Measurements from ENCODE around the gene COL4A4. TPM values are rescaled to one million over a fixed set of nuclear protein-coding genes. Genes with fewer than 3 reads are reported as not detected.

The COL4A4 gene
- total and polyA plus RNA-seq, 2 donors (not counting 1 experiment from before 2014, with no cell fraction given) = 0.17 to 0.76 TPM

DNA sequence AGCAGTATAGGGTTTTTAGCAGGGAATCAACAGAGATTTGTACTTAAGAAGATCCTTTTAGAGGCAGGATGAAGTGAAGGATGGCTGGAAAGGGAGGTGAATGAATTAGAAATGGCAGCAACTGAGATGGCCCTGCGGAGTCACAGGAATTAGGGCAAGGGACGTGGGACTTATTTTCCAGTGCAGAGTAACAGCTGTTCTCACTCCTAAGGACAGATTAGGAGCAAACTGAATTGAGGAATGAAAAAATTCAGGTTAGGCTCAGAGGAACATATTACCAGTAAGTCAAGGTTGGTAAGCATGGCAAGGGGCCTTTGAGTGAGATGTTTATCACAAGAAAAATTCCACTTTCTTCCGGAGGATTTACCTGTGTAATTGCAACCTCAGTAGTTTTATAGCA, 34.9 kb upstream of the COL4A4 start:
- TF ChIP-seq, protein P1, sequence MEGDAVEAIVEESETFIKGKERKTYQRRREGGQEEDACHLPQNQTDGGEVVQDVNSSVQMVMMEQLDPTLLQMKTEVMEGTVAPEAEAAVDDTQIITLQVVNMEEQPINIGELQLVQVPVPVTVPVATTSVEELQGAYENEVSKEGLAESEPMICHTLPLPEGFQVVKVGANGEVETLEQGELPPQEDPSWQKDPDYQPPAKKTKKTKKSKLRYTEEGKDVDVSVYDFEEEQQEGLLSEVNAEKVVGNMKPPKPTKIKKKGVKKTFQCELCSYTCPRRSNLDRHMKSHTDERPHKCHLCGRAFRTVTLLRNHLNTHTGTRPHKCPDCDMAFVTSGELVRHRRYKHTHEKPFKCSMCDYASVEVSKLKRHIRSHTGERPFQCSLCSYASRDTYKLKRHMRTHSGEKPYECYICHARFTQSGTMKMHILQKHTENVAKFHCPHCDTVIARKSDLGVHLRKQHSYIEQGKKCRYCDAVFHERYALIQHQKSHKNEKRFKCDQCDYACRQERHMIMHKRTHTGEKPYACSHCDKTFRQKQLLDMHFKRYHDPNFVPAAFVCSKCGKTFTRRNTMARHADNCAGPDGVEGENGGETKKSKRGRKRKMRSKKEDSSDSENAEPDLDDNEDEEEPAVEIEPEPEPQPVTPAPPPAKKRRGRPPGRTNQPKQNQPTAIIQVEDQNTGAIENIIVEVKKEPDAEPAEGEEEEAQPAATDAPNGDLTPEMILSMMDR (conservative IDR thresholded peaks at IDR 0.05 in 1 of 2, IDR thresholded peaks at IDR 0.05 in 1 of 2; ENCODE audit: low read depth in 1 of 2, low read length in 2 of 2) = no peak
- no peak for TF ChIP-seq EZH2 (IDR thresholded peaks at IDR 0.05; ENCODE audit: low read length, missing control alignments)
- H3K9ac ChIP-seq (ENCODE audit: insufficient read depth, low read length) = no peak overlapping the region
- no peaks in the 10 kb centered on the region for H3K27me3 ChIP-seq (ENCODE audit: control insufficient read depth, insufficient read depth, low read length)
- H4K20me1 ChIP-seq (ENCODE audit: control insufficient read depth, extremely low read depth, insufficient read depth, low read length) = no peaks in the 10 kb centered on the region
- no peaks in the 10 kb centered on the region for H3K4me1 ChIP-seq (ENCODE audit: control insufficient read depth, extremely low read depth, insufficient read depth, low read length)
- H3K9me3 ChIP-seq (ENCODE audit: control insufficient read depth, insufficient read depth, low read depth, low read length) = no peaks in the 10 kb centered on the region
- no peak for DNase-seq (ENCODE audit: low read depth in 2 of 2)
- H3K36me3 ChIP-seq (ENCODE audit: control insufficient read depth, insufficient read depth, low read length) = no peaks in the 10 kb centered on the region
- H3K79me2 ChIP-seq (ENCODE audit: control insufficient read depth, insufficient read depth, low read length) = no peaks in the 10 kb centered on the region
- no peak overlapping the region for H3K4me3 ChIP-seq (replicated peaks in 1 of 4; ENCODE audit: control extremely low read depth in 1 of 4, insufficient read depth in 1 of 4, low read depth in 3 of 4, low read length in 4 of 4)
- H2AFZ ChIP-seq (ENCODE audit: low read length) = no peak overlapping the region
- no peak overlapping the region for H3K4me2 ChIP-seq (ENCODE audit: extremely low read depth, insufficient read depth, low read length)
- no peak overlapping the region for H3K27ac ChIP-seq (ENCODE audit: insufficient read depth, low read length)

DNA sequence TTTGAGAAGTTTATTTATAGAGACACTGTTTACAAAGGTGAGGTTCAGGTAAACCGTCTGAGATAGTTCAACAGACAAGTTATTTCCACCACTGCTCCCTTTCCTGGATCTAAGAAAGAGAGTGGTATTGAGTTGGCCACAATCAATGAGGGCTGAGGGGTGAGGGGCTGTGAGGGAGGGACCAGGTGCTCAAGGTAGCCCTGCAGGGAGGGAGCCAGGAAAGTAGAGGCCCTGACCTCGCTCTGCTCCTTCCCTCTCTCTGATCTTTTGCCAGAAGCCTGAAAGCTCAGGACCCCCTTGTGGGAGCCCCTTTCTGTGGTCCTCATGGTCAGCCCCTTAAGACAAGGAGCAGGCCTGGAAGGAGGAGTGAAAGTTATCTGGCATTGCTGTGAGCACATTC, 30.2 kb upstream of the COL4A4 start:
- Histone ChIP-seq H3K27ac (ENCODE audit: insufficient read depth, low read length) (no peak overlapping the region), H3K4me1 (ENCODE audit: control insufficient read depth, extremely low read depth, insufficient read depth, low read length) (no peaks in the 10 kb centered on the region), H3K4me2 (ENCODE audit: extremely low read depth, insufficient read depth, low read length) (no peak overlapping the region), H4K20me1 (ENCODE audit: control insufficient read depth, extremely low read depth, insufficient read depth, low read length) (no peaks in the 10 kb centered on the region), H3K9ac (ENCODE audit: insufficient read depth, low read length) (no peak overlapping the region), H3K36me3 (ENCODE audit: control insufficient read depth, insufficient read depth, low read length) (no peaks in the 10 kb centered on the region), H3K27me3 (ENCODE audit: control insufficient read depth, insufficient read depth, low read length) (no peaks in the 10 kb centered on the region), H3K79me2 (ENCODE audit: control insufficient read depth, insufficient read depth, low read length) (no peaks in the 10 kb centered on the region), H3K4me3 (replicated peaks in 1 of 4; ENCODE audit: control extremely low read depth in 1 of 4, insufficient read depth in 1 of 4, low read depth in 3 of 4, low read length in 4 of 4) (no peak overlapping the region), H3K9me3 (ENCODE audit: control insufficient read depth, insufficient read depth, low read depth, low read length) (no peaks in the 10 kb centered on the region), H2AFZ (ENCODE audit: low read length) (no peak overlapping the region)
- TF ChIP-seq, protein P1 (conservative IDR thresholded peaks at IDR 0.05 in 1 of 2, IDR thresholded peaks at IDR 0.05 in 1 of 2; ENCODE audit: low read depth in 1 of 2, low read length in 2 of 2) = no peak
- no peak for TF ChIP-seq EZH2 (IDR thresholded peaks at IDR 0.05; ENCODE audit: low read length, missing control alignments)
- DNase-seq (ENCODE audit: low read depth in 2 of 2) = no peak

DNA sequence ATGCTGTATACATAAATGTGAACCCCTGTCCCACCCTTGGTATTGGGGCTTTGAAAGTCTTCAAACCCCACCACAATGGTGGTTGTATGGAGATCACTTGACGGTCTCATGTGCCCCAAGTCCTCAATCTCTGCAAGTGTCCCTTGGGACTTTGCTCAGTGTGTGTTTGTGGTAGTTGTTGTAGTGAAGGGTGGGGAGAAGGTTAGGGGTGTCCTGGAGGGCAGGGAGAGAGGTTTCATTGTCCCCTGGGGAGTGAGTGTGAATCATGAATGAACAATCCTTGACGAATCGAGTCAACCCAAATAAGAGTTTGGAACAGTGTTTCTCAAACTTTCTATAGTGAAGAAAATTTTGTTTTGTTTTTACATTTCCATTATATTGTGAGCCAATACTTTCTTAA, 28.5 kb upstream of the COL4A4 start:
- no peak overlapping the region for H3K4me2 ChIP-seq (ENCODE audit: extremely low read depth, insufficient read depth, low read length)
- TF ChIP-seq EZH2 (IDR thresholded peaks at IDR 0.05; ENCODE audit: low read length, missing control alignments) = no peak
- TF ChIP-seq, protein P1 (conservative IDR thresholded peaks at IDR 0.05 in 1 of 2, IDR thresholded peaks at IDR 0.05 in 1 of 2; ENCODE audit: low read depth in 1 of 2, low read length in 2 of 2) = no peak

More for the DNA sequence above, 28.5 kb upstream of the COL4A4 start:
- Histone ChIP-seq H3K27ac (ENCODE audit: insufficient read depth, low read length) (no peak overlapping the region), H3K9ac (ENCODE audit: insufficient read depth, low read length) (no peak overlapping the region), H3K4me3 (replicated peaks in 1 of 4; ENCODE audit: control extremely low read depth in 1 of 4, insufficient read depth in 1 of 4, low read depth in 3 of 4, low read length in 4 of 4) (no peak overlapping the region), H3K79me2 (ENCODE audit: control insufficient read depth, insufficient read depth, low read length) (no peaks in the 10 kb centered on the region), H3K36me3 (ENCODE audit: control insufficient read depth, insufficient read depth, low read length) (no peaks in the 10 kb centered on the region), H2AFZ (ENCODE audit: low read length) (no peak overlapping the region), H3K4me1 (ENCODE audit: control insufficient read depth, extremely low read depth, insufficient read depth, low read length) (no peaks in the 10 kb centered on the region), H3K27me3 (ENCODE audit: control insufficient read depth, insufficient read depth, low read length) (no peaks in the 10 kb centered on the region), H4K20me1 (ENCODE audit: control insufficient read depth, extremely low read depth, insufficient read depth, low read length) (no peaks in the 10 kb centered on the region), H3K9me3 (ENCODE audit: control insufficient read depth, insufficient read depth, low read depth, low read length) (no peaks in the 10 kb centered on the region)
- DNase-seq (ENCODE audit: low read depth in 2 of 2) = no peak
